HepG2 (cell line): ENCODE data around the gene JPH2. TPM values are rescaled to one million over a fixed set of nuclear protein-coding genes. Genes with fewer than 3 reads are reported as not detected.
A peak's percentile ranks its signal among the peaks of the same experiment; 100 is the strongest.

ENCODE experiments used
- BATF2 ChIP-seq: sonication (generic); formaldehyde crosslinking; IDR thresholded peaks from 2 replicates; pipeline ENCODE4 v1.8.0; 2022; ENCODE audit warnings: mild to moderate bottlenecking, missing genetic modification reagents, moderate library complexity
- CHD4 ChIP-seq: fragments of 200-600 bp; sonication (generic); IDR thresholded peaks from 2 replicates; pipeline ENCODE4 v1.7.0; 2017; ENCODE audit warnings: mild to moderate bottlenecking, low read length, borderline replicate concordance
- DNMT3B ChIP-seq: conservative IDR thresholded peaks from 2 replicates; pipeline ENCODE4 v1.6.1; 2016; ENCODE audit warnings: missing biosample characterization, control low read depth
- FOXP4 ChIP-seq: sonication (generic); formaldehyde crosslinking; IDR thresholded peaks from 2 replicates; pipeline ENCODE4 v1.4.0; 2020; ENCODE audit warnings: missing genetic modification reagents
- JARID2 ChIP-seq: sonication (generic); formaldehyde crosslinking; IDR thresholded peaks from 2 replicates; pipeline ENCODE4 v1.8.1; 2023; ENCODE audit warnings: missing genetic modification reagents, inconsistent platforms; ENCODE audit not compliant: insufficient replicate concordance
- KDM5B ChIP-seq: sonication (generic); formaldehyde crosslinking; IDR thresholded peaks from 2 replicates; pipeline ENCODE4 v1.4.0; 2020; ENCODE audit warnings: missing genetic modification reagents, mild to moderate bottlenecking, borderline replicate concordance
- KLF13 ChIP-seq: sonication (generic); formaldehyde crosslinking; IDR thresholded peaks from 2 replicates; pipeline ENCODE4 v1.4.0; 2020; ENCODE audit warnings: mild to moderate bottlenecking, missing genetic modification reagents
- MYC ChIP-seq: sonication (generic); formaldehyde crosslinking; IDR thresholded peaks from 2 replicates; pipeline ENCODE4 v1.9.0; 2021; ENCODE audit warnings: missing genetic modification reagents, borderline replicate concordance
- NFAT5 ChIP-seq: sonication (generic); formaldehyde crosslinking; IDR thresholded peaks from 2 replicates; pipeline ENCODE4 v1.4.0; 2020; ENCODE audit warnings: missing genetic modification reagents
- POGK ChIP-seq: sonication (generic); formaldehyde crosslinking; conservative IDR thresholded peaks from 2 replicates; pipeline ENCODE4 v1.8.0; 2022; ENCODE audit warnings: mild to moderate bottlenecking, moderate library complexity, missing genetic modification reagents
- RXRA ChIP-seq: sonication (generic); formaldehyde crosslinking; IDR thresholded peaks from 2 replicates; pipeline ENCODE4 v1.5.1; 2020; ENCODE audit warnings: missing genetic modification reagents
- SOX5 ChIP-seq: IDR thresholded peaks from 2 replicates; pipeline ENCODE4 v1.6.1; 2016; ENCODE audit warnings: borderline replicate concordance
- THAP7 ChIP-seq: sonication (generic); formaldehyde crosslinking; IDR thresholded peaks from 2 replicates; pipeline ENCODE4 v1.8.1; 2023; ENCODE audit warnings: mild to moderate bottlenecking, missing genetic modification reagents
- YY1 ChIP-seq: IDR thresholded peaks from 2 replicates; pipeline ENCODE4 v1.6.1; 2011; ENCODE audit warnings: low read length, low read depth, moderate library complexity, mild to moderate bottlenecking; ENCODE audit not compliant: insufficient read depth, insufficient replicate concordance
- ZNF18 ChIP-seq: sonication (generic); formaldehyde crosslinking; IDR thresholded peaks from 2 replicates; pipeline ENCODE4 v1.8.0; 2022; ENCODE audit warnings: mild to moderate bottlenecking, missing genetic modification reagents; ENCODE audit not compliant: insufficient replicate concordance
- ZNF20 ChIP-seq: sonication (generic); formaldehyde crosslinking; IDR thresholded peaks from 2 replicates; pipeline ENCODE4 v1.4.0; 2020; ENCODE audit warnings: mild to moderate bottlenecking, moderate library complexity, missing genetic modification reagents
- ZNF619 ChIP-seq: sonication (generic); formaldehyde crosslinking; IDR thresholded peaks from 2 replicates; pipeline ENCODE4 v1.4.0; 2020; ENCODE audit warnings: mild to moderate bottlenecking, missing genetic modification reagents
- polyA plus RNA-seq, 8 experiments: library from polyadenylated mRNA; depleted of rRNA in 3 of 8; stranded (reverse) in 7 of 8; unstranded in 1 of 8; fragments of >200 nt; fragmentation: Illumina TruSeq in 4 of 8; extraction: Trizol in 4 of 8; gene quantifications; 2 replicates each; pipeline versions ENCODE4 v1.2.1 to v1.2.3, GENCODE V29; 2011 to 2016; ENCODE audit warnings: low read depth in 4 of 8, missing spikeins in 1 of 8, mixed read lengths in 1 of 8; ENCODE audit not compliant: insufficient read depth in 1 of 8
- total RNA-seq, 5 experiments: library from RNA; depleted of rRNA; stranded (reverse); fragments of >200 nt; fragmentation: Illumina TruSeq; extraction: Trizol; gene quantifications; 2 replicates each; pipeline ENCODE4 v1.2.3, GENCODE V29; 2016; ENCODE audit warnings: low read depth in 1 of 5

Gene JPH2
- total and polyA plus RNA-seq, 2 of the 13 experiments (the other 11 are each of a cell fraction or from before 2014, with no cell fraction given), result 0.42 TPM; not detected in 1

GRCh38 chr20:44215125-44215524, 28.1 kb upstream of the JPH2 start (continued):
- TF ChIP-seq KDM5B (CRISPR knock-in tag) (peak; percentile 46; the same call in 1 of the 2 replicates), NFAT5 (CRISPR knock-in tag) (no peak), DNMT3B (CRISPR knock-in tag) (no peak), MYC (CRISPR knock-in tag) (peak; percentile 16; the same call in 1 of the 2 replicates), POGK (no peak), BATF2 (CRISPR knock-in tag) (no peak), JARID2 (CRISPR knock-in tag) (no peak), ZNF18 (no peak), CHD4 (no peak), ZNF20 (CRISPR knock-in tag) (no peak), SOX5 (peak; percentile 51; the same call in 1 of the 2 replicates), KLF13 (CRISPR knock-in tag) (no peak), YY1 (peak; percentile 54), THAP7 (CRISPR knock-in tag) (no peak), FOXP4 (CRISPR knock-in tag) (no peak), ZNF619 (no peak), RXRA (CRISPR knock-in tag) (peak; percentile 40; the same call in 1 of the 2 replicates)
